Naive thymus-derived CD4-positive, alpha-beta T cell (primary cell): ENCODE measurements around the gene NSMCE4A. TPM values are rescaled to one million over a fixed set of nuclear protein-coding genes. Genes with fewer than 3 reads are reported as not detected.
"Not testable (repeated sequence)": the region's sequence is repeated elsewhere in the genome, so short reads cannot be mapped to it uniquely, and the experiment has no call there.

Experiments used
- ATAC-seq: fragments of 150-1000 bp; cut with Tn5 transposase; 2 replicates; pipeline ENCODE4 v1.10.0; 2021; ENCODE audit warnings: mild to moderate bottlenecking, moderate library complexity
- CTCF ChIA-PET: fragments of 350-600 bp; sonication (Branson Sonifier 250); formaldehyde crosslinking; loops from one replicate; lab custom pipeline; 2021; ENCODE audit warnings: antibody characterized with exemption; lab: Charles Lee
- POLR2A ChIA-PET: fragments of 350-600 bp; sonication (Branson Sonifier 250); formaldehyde crosslinking; loops from one replicate; lab custom pipeline; 2021; ENCODE audit warnings: antibody characterized with exemption, inconsistent platforms; lab: Charles Lee
- DNase-seq, 9 donors: peaks; one replicate each; pipeline versions ENCODE4 v3.0.0 to v3.0.0-alpha.2; 2020 to 2022; ENCODE audit warnings: mixed read lengths in 1 of 9
- H3K27ac ChIP-seq: one replicate; pipeline ENCODE4 v1.7.0; 2013; ENCODE audit warnings: mild to moderate bottlenecking, low read depth, low read length, moderate library complexity
- H3K27me3 ChIP-seq, 2 donors: one replicate each; pipeline ENCODE4 v1.7.0; 2013; ENCODE audit warnings: low read length in 2 of 2, mild to moderate bottlenecking in 2 of 2, moderate library complexity in 2 of 2; ENCODE audit not compliant: control insufficient read depth in 2 of 2, insufficient read depth in 2 of 2
- H3K36me3 ChIP-seq, 3 experiments: 1 replicate in 2 of 3; 2 replicates in 1 of 3; pipeline ENCODE4 v1.7.0; 2013; ENCODE audit warnings: low read length in 3 of 3, mild to moderate bottlenecking in 3 of 3, moderate library complexity in 1 of 3; ENCODE audit not compliant: insufficient read depth in 3 of 3, control insufficient read depth in 2 of 3
- H3K4me1 ChIP-seq, 2 donors: one replicate each; pipeline ENCODE4 v1.7.0; 2013; ENCODE audit warnings: low read length in 2 of 2, mild to moderate bottlenecking in 2 of 2, moderate library complexity in 1 of 2; ENCODE audit not compliant: control insufficient read depth in 2 of 2, insufficient read depth in 2 of 2
- H3K4me3 ChIP-seq: 2 replicates; pipeline ENCODE4 v1.7.0; 2013; ENCODE audit warnings: mild to moderate bottlenecking, low read length
- H3K9me3 ChIP-seq, 3 experiments: 1 replicate in 2 of 3; 2 replicates in 1 of 3; pipeline ENCODE4 v1.7.0; 2013; ENCODE audit warnings: low read length in 3 of 3; ENCODE audit not compliant: control insufficient read depth in 2 of 3
- H3K27ac Mint-ChIP-seq, 9 donors: one replicate each; pipeline ENCODE4 v1.8.0; 2020 to 2022; ENCODE audit warnings: mixed read lengths in 9 of 9, mild to moderate bottlenecking in 8 of 9, moderate library complexity in 5 of 9, inconsistent platforms in 2 of 9
- H3K27me3 Mint-ChIP-seq, 5 donors: one replicate each; pipeline ENCODE4 v1.8.0; 2021 to 2022; ENCODE audit warnings: mixed read lengths in 5 of 5, mild to moderate bottlenecking in 1 of 5
- H3K36me3 Mint-ChIP-seq, 5 donors: one replicate each; pipeline ENCODE4 v1.8.0; 2020 to 2022; ENCODE audit warnings: mixed read lengths in 5 of 5, mild to moderate bottlenecking in 3 of 5, inconsistent platforms in 1 of 5
- H3K4me1 Mint-ChIP-seq, 7 donors: one replicate each; pipeline ENCODE4 v1.8.0; 2020 to 2022; ENCODE audit warnings: mixed read lengths in 7 of 7, mild to moderate bottlenecking in 3 of 7, inconsistent platforms in 1 of 7
- H3K4me3 Mint-ChIP-seq, 10 donors: one replicate each; pipeline ENCODE4 v1.8.0; 2020 to 2022; ENCODE audit warnings: mild to moderate bottlenecking in 10 of 10, mixed read lengths in 10 of 10, moderate library complexity in 6 of 10, inconsistent platforms in 2 of 10
- H3K9me3 Mint-ChIP-seq, 11 donors: one replicate each; pipeline ENCODE4 v1.8.0; 2020 to 2022; ENCODE audit warnings: mixed read lengths in 11 of 11, mild to moderate bottlenecking in 4 of 11, inconsistent platforms in 1 of 11, moderate library complexity in 1 of 11
- intact Hi-C, 2 donors: fragments of 100-400 bp; cut with micrococcal nuclease; formaldehyde crosslinking; loops; one replicate each; pipeline ENCODE4 v1.15.1; 2023
- polyA plus RNA-seq, 2 donors: library from polyadenylated mRNA; unstranded; fragments of 300-500 nt; fragmentation: Illumina TruSeq; gene quantifications; one replicate each; pipeline ENCODE4 v1.2.3, GENCODE V29; 2021
- total RNA-seq, 6 experiments: library from RNA in 5 of 6; stranded (reverse) in 5 of 6; gene quantifications; 1 replicate in 5 of 6; 2 replicates in 1 of 6; pipeline ENCODE4 v1.2.3 and lab custom pipeline; 2021 to 2026

Gene NSMCE4A
- 10 to 100 TPM; 34.7 to 87.2 (median 69.4) TPM for total RNA-seq
- 10 to 100 TPM; 41.5 to 57.0 TPM for polyA plus RNA-seq
- total RNA-seq (lab: John Stamatoyannopoulos, UW), result 39.6 reads per million, percentile 66 among the genes with 10 or more reads in this experiment

- DNase-seq (peak; percentile 47 to 81 (median 62)), ATAC-seq (peak; percentile 90)
- Mint-ChIP-seq H3K4me1 (peaks cover 15 to 35% (median 22%) of the 10 kb centered on the region in 7 donors), H3K27ac (peak within 1 kb of the TSS in 6 of 9 donors; percentile 36 to 77 (median 60)), H3K36me3 (peaks cover 0 to 19% (median 11%) of the 10 kb centered on the region in 5 donors), H3K4me3 (peak within 1 kb of the TSS; percentile 72 to 86 (median 81)), H3K9me3 (no peaks in the 10 kb centered on the region), H3K27me3 (no peaks in the 10 kb centered on the region)
- peak within 1 kb of the TSS; percentile 86 for H3K4me3 ChIP-seq
- H3K27me3 ChIP-seq, result no peaks in the 10 kb centered on the region
- H3K27ac ChIP-seq, result peak within 1 kb of the TSS; percentile 74
- peaks cover 3 to 12% (median 4%) of the 10 kb centered on the region in 3 experiments for H3K36me3 ChIP-seq
- intact Hi-C loops, result loop anchor here (1.0 to 10.0 kb wide), 6 partner anchors 46 to 1178 kb away; partner anchors contain the start of genes ATE1 (in 2 of the 2), PLEKHA1 (in 2 of the 2), ACADSB (in 1 of the 2) and BUB3 (in 1 of the 2)
- CTCF ChIA-PET, result interaction anchor here (1.0 kb wide), 1 partner anchor 47 kb away, joined by 3 read pairs; the partner anchor contains the start of gene ATE1
- H3K4me1 ChIP-seq, result peaks cover 6 to 11% of the 10 kb centered on the region in 2 donors
- H3K9me3 ChIP-seq, result no peaks in the 10 kb centered on the region
- POLR2A ChIA-PET, result interaction anchor here (0.8 to 1.8 kb wide), 2 partner anchors 46 to 47 kb away, joined by 5 read pairs; partner anchors contain the start of gene ATE1
These were observed at the start of gene NSMCE4A for GRCh38 chr10:121974535-121975294. Gene NSMCE4A, minus strand, starts transcription at chr10:121975217. Its CDS starts 52 bp downstream, at chr10:121975165.

- H3K4me1 ChIP-seq, H3K27me3 ChIP-seq, intact Hi-C loops, DNase-seq, H3K27ac ChIP-seq, H3K36me3 Mint-ChIP-seq, H3K9me3 ChIP-seq, H3K36me3 ChIP-seq, H3K4me1 Mint-ChIP-seq, H3K4me3 ChIP-seq, CTCF ChIA-PET, ATAC-seq, H3K4me3 Mint-ChIP-seq, H3K9me3 Mint-ChIP-seq, POLR2A ChIA-PET, H3K27ac Mint-ChIP-seq: not testable (repeated sequence)
- peaks cover 0 to 20% (median 8%) of the 10 kb centered on the region in 5 donors for H3K27me3 Mint-ChIP-seq
These were observed 48.2 kb upstream of the NSMCE4A start for GRCh38 chr10:122023257-122023656.

GRCh38 chr10:122022276-122022675 is 47.3 kb upstream of the NSMCE4A start:
- Histone ChIP-seq H3K27ac (no peak overlapping the region), H3K4me1 (no peaks in the 10 kb centered on the region), H3K9me3 (no peaks in the 10 kb centered on the region), H3K27me3 (no peaks in the 10 kb centered on the region), H3K4me3 (no peak overlapping the region), H3K36me3 (no peaks in the 10 kb centered on the region)
- peaks cover 0 to 20% (median 8%) of the 10 kb centered on the region in 5 donors for H3K27me3 Mint-ChIP-seq
- no peaks in the 10 kb centered on the region for H3K36me3 Mint-ChIP-seq
- no peak overlapping the region for H3K27ac Mint-ChIP-seq
- ChIA-PET CTCF (no interaction called here), POLR2A (no interaction called here)
- H3K4me3 Mint-ChIP-seq, result no peak overlapping the region
- peaks cover 0 to 2% (median 0%) of the 10 kb centered on the region in 11 donors for H3K9me3 Mint-ChIP-seq
- no peaks in the 10 kb centered on the region for H3K4me1 Mint-ChIP-seq
- no peak for ATAC-seq
- DNase-seq, result no peak
- intact Hi-C loops, result no loop called here

GRCh38 chr10:122021828-122022227 is 46.8 kb upstream of the NSMCE4A start:
- ChIA-PET POLR2A (no interaction called here), CTCF (no interaction called here)
- Histone ChIP-seq H3K27me3 (no peaks in the 10 kb centered on the region), H3K4me1 (no peaks in the 10 kb centered on the region), H3K36me3 (no peaks in the 10 kb centered on the region), H3K4me3 (no peak overlapping the region), H3K9me3 (no peaks in the 10 kb centered on the region), H3K27ac (no peak overlapping the region)
- DNase-seq, result no peak
- Mint-ChIP-seq H3K9me3 (peaks cover 0 to 2% (median 0%) of the 10 kb centered on the region in 11 donors), H3K4me3 (no peak overlapping the region), H3K4me1 (no peaks in the 10 kb centered on the region), H3K27me3 (peaks cover 0 to 20% (median 8%) of the 10 kb centered on the region in 5 donors), H3K36me3 (no peaks in the 10 kb centered on the region), H3K27ac (no peak overlapping the region)
- ATAC-seq, result no peak
- intact Hi-C loops, result no loop called here

- no peak overlapping the region for H3K4me3 Mint-ChIP-seq
- H3K9me3 Mint-ChIP-seq, result peaks cover 0 to 2% (median 0%) of the 10 kb centered on the region in 11 donors
- no peak for ATAC-seq
- intact Hi-C loops, result no loop called here
- POLR2A ChIA-PET, result no interaction called here
- no peak overlapping the region for H3K27ac ChIP-seq
- H3K27me3 Mint-ChIP-seq, result peaks cover 0 to 20% (median 13%) of the 10 kb centered on the region in 5 donors
- H3K27ac Mint-ChIP-seq, result no peak overlapping the region
- no peaks in the 10 kb centered on the region for H3K9me3 ChIP-seq
- no peaks in the 10 kb centered on the region for H3K36me3 ChIP-seq
- H3K27me3 ChIP-seq, result no peaks in the 10 kb centered on the region
- no peaks in the 10 kb centered on the region for H3K4me1 ChIP-seq
- no peaks in the 10 kb centered on the region for H3K4me1 Mint-ChIP-seq
- H3K36me3 Mint-ChIP-seq, result no peaks in the 10 kb centered on the region
- no peak overlapping the region for H3K4me3 ChIP-seq
- CTCF ChIA-PET, result no interaction called here
- DNase-seq, result no peak
These were observed 46.4 kb upstream of the NSMCE4A start for GRCh38 chr10:122021379-122021778.

- Mint-ChIP-seq H3K36me3 (no peaks in the 10 kb centered on the region), H3K9me3 (peaks cover 0 to 2% (median 0%) of the 10 kb centered on the region in 11 donors), H3K4me3 (no peak overlapping the region), H3K27ac (no peak overlapping the region), H3K4me1 (no peaks in the 10 kb centered on the region), H3K27me3 (peaks cover 0 to 20% (median 13%) of the 10 kb centered on the region in 5 donors)
- Histone ChIP-seq H3K4me3 (no peak overlapping the region), H3K27me3 (no peaks in the 10 kb centered on the region), H3K27ac (no peak overlapping the region), H3K4me1 (no peaks in the 10 kb centered on the region), H3K9me3 (no peaks in the 10 kb centered on the region), H3K36me3 (no peaks in the 10 kb centered on the region)
- no peak for DNase-seq
- POLR2A ChIA-PET, result no interaction called here
- intact Hi-C loops, result no loop called here
- no peak for ATAC-seq
- CTCF ChIA-PET, result no interaction called here
These were observed 45.2 kb upstream of the NSMCE4A start for GRCh38 chr10:122020226-122020625.
